IPS-NIHi11 (cell line): Measurements from ENCODE around the gene MRPL43.

Source experiments
- DNase-seq: peaks from one replicate; pipeline ENCODE4 v3.0.0; 2012; ENCODE audit warnings: mixed read lengths, low spot score

MRPL43 gene

DNA sequence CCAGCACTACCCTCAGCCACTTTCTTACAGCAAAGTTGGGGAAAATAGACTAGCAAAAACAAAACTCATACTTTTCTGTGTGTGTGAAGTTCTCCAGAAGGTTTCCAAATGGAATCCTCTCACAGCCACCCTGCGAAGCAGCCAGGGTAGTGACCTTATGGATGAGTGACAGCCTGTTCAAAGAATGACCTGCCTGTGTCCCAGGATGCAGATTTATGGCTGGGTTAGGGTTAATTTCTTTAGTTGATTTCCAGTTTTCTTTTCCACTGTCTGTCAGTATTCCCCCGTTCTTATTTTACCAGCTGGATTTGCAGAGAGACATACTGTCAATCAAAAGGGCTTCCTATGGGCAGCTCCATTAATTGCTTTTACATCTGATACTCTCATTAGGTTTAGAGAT, 20.4 kb downstream of the MRPL43 start:
- no peak for DNase-seq

DNA sequence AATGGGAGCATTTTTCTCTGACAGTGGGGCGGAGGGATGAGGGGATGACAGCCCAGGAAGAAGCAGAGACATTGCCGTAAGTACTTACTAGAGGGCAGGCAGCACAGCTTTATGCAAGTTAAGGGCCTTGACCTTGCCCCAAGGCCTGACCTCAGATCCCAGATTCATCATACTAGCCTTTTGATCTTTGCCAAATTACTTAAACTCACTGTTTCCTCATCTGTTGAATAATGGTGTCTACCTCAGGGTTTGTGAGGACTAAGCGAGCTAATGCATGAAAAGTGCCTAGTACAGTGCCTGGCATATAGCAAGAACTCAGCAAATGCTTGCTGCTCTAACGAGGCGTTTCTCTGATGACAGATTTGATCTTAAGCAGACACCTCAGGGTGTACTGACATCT, 21.5 kb downstream of the MRPL43 start:
- DNase-seq, result no peak

DNA sequence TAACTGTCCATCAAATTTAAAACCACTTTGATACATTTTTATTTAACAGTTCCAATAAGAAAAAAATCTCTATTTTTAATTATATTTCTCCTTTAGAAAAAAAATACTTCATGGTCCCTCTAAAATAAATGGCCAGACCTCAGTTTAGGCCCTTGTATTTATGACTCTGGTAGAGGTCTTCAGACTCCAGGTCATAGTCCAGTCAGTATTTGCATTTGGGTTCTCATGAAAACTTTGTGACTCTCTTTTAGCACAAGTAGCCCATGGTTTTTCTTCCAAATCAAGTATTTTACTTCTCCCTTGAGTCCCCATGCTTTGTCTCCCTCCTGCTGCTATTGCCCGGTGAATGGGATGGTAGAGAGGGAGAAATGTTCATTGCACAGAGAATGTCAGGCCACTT, 23.5 kb downstream of the MRPL43 start:
- no peak for DNase-seq

DNA sequence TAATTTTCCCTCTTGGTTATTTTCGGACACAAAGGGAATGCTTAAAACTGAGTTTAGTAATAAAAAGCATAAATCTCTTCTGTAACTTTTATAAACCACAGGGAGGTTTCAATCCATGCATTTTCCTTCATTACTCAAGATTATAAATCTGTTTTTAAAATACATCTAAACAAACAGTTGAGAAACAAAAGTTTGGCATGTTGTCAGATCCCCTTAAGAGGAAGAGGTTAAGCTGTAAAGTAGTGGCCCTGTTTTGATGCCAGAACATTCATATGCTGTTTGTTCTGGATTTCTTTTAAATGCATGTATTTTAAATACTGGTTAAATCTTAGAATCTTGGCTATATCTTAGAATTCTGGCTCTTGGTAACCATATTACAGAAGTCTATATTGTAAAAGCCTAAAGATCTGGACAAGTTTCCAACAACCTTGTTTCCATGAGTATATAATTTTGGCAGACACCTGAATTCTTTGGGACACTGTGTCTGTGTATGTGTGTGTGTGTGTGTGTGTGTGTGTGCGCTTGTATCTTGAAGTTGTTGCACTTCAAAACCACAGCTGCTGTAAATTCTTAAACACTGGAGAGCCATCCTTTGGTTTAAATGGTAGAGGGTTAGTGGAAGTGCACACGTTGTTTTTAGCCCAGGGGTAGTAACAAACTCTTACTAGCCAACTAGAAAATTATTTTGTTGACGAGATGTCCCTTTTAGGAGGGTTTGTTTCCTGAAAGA, 24.8 kb downstream of the MRPL43 start:
- DNase-seq, result no peak

DNA sequence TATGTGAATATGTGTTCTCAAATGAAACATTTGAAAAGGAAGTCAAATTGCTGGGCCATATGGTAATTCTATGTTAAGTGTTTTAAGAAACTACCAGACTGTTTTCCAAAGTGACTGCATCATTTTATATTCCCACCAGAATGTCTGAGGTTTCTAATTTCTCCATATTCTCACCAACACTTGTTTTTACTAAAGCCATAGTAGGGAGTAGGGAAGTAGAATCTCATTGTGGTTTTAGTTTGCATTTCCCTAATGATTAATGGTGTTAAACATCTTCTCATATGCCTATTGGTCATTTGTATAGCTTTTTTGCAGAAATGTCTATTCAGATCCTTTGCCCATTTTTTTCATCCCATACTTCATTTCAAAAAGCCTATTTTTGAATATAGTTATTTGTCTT, 27.0 kb downstream of the MRPL43 start:
- no peak for DNase-seq

DNA sequence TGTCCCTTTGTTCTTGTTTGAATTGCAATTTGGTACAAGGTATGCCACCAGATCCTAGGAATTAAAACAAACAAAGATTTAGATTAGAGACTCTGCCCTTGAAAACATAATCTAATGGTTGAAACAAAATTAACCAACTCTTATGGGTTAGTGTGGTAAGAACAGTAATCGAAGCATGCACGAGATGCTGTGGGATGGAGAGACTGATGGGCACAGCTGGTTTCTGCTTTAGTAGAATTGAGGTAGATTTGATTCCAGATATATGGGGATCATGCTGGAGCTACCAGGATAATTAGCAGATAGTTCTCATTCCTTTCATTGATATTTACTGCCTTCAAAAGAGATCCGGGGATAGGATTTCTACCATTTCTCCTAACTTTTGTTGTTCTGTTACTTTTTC, 38.4 kb downstream of the MRPL43 start:
- DNase-seq, result no peak

DNA sequence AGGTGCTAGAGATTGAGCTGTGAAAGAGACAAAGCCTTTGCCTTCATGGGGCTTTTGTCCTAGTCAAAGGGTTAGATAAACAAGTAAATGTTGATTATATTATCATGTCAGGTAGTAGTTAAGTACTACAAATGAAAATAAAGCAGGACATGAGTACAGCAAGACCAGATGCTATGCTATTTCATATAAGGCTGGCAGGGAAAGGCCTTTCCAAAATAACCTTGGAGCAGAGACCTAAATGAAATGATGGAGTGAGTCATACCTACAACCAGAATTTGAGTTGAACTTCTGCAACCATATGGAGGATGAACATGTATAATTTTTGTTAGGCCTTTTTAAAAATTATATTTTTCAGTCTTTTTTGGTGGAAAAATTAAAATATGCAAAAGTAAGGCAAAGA, 41.5 kb downstream of the MRPL43 start:
- DNase-seq, result no peak

DNA sequence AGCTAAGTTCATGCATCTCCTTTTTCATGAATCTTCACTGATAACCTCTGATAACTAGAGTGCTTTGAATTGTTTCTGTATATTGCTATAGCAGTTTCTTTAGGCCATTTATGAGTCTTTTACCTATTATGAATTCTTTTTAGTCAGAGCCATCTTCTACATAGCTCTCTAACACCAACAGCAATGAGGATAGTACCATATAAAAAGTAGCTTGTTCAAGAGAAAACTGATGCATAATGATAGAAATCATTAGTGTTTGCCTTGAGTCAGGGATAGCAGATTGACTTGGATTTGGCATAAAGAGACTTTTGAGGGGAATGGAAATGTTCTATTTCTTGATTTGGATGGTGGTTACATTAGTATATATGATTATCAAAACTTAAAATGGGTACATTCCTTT, 43.8 kb downstream of the MRPL43 start:
- DNase-seq, result no peak

DNA sequence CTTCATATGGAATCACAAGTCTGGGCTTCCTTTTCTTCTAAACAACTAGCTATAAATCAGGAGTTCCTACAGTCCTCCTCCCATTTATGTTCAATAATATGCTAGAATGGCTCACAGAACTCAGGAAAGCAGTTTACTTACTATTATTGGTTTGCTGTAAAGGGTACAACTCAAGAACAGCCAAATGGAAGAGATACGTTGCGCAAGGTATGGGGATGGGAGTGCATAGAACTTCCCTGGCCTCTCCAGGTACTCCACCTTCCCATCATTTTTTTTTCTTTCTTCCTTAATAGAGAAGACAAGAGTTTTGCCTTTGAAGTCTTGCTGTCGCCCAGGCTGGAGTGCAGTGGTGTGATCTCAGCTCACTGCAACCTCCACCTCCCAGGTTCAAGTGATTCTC, 45.1 kb downstream of the MRPL43 start:
- DNase-seq, result no peak

DNA sequence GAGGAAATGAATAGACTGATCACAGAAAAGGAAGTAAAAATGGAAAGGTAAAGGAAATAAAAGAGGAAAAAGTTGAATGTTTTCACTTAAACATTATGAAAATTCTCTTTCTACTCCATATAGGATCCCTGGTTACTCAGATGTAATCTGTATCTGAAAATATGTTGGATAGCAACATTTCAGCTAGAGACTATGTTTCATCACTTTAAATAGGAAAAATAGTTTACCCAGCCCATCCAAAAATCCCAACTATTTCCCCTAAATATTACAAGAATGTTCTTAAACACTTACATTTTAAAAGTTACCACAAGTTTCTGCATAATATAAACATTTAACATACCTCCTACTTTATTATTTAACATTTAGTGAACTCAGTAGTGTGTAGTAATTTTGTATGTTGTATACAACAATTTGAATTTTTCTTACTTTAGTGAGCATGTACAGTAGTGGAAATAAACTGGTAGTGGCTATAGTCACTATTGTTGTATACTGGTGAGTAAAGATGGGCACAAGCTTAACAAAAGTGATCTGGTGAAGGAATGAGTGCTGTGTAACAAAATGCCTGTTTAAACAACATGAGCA, 47.4 kb downstream of the MRPL43 start:
- DNase-seq, result no peak
